ENCODE measurements around the gene SEPTIN10. TPM values are rescaled to one million over a fixed set of nuclear protein-coding genes. Genes with fewer than 3 reads are reported as not detected.

The SEPTIN10 gene
- total RNA-seq, 1 donor from 2014 or later: 107 TPM

GRCh38 chr2:109619032-109619615, 5.4 kb upstream of the SEPTIN10 start:
- DNase-seq (ENCODE audit: extremely low spot score in 2 of 2): no peak
- no peak overlapping the region for H3K27ac ChIP-seq
- no peaks in the 10 kb centered on the region for H3K27me3 ChIP-seq
- H3K36me3 ChIP-seq: no peaks in the 10 kb centered on the region
- H3K9me3 ChIP-seq: no peaks in the 10 kb centered on the region
- intact Hi-C loops (cut with DNase I): no loop called here
- peaks cover 34% of the 10 kb centered on the region for H3K4me1 ChIP-seq
- no peak overlapping the region for H3K4me3 ChIP-seq
- TF ChIP-seq POLR2A (IDR thresholded peaks at IDR 0.05) (no peak), POLR2AphosphoS5 (IDR thresholded peaks at IDR 0.05; ENCODE audit: insufficient read depth in 1 of 2, low read depth in 1 of 2) (no peak)
- TF ChIP-seq, protein P1, sequence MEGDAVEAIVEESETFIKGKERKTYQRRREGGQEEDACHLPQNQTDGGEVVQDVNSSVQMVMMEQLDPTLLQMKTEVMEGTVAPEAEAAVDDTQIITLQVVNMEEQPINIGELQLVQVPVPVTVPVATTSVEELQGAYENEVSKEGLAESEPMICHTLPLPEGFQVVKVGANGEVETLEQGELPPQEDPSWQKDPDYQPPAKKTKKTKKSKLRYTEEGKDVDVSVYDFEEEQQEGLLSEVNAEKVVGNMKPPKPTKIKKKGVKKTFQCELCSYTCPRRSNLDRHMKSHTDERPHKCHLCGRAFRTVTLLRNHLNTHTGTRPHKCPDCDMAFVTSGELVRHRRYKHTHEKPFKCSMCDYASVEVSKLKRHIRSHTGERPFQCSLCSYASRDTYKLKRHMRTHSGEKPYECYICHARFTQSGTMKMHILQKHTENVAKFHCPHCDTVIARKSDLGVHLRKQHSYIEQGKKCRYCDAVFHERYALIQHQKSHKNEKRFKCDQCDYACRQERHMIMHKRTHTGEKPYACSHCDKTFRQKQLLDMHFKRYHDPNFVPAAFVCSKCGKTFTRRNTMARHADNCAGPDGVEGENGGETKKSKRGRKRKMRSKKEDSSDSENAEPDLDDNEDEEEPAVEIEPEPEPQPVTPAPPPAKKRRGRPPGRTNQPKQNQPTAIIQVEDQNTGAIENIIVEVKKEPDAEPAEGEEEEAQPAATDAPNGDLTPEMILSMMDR (IDR thresholded peaks at IDR 0.05): no peak

DNA sequence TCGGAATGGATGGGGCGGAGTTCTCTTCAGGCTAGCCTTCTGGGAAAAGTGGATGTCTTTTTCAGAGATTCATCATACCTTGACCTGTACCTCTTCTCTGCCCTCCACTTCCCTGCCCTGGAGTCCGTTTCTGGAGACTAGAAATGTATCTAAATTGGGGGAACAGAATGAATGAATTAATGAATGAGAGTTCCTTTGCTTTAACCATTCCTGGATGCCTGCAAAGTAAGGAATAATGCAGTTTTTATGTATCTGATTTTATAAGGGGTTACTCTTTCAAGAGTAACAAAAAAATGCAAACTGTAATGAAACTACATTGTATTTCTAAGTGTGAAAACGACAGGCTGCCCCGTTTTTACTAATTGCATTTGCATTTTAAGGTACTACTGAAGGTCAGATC, 2.4 kb upstream of the SEPTIN10 start:
- Histone ChIP-seq H3K4me1 (peaks cover 50% of the 10 kb centered on the region), H3K27me3 (no peaks in the 10 kb centered on the region), H3K36me3 (no peaks in the 10 kb centered on the region), H3K4me3 (peak overlapping the region; percentile 59 to 69), H3K27ac (no peak overlapping the region), H3K9me3 (no peaks in the 10 kb centered on the region)
- TF ChIP-seq POLR2AphosphoS5 (IDR thresholded peaks at IDR 0.05; ENCODE audit: insufficient read depth in 1 of 2, low read depth in 1 of 2) (no peak), POLR2A (IDR thresholded peaks at IDR 0.05) (no peak)
- TF ChIP-seq, protein P1 (IDR thresholded peaks at IDR 0.05): no peak
- DNase-seq (ENCODE audit: extremely low spot score in 2 of 2): no peak
- intact Hi-C loops (cut with DNase I): no loop called here

DNA sequence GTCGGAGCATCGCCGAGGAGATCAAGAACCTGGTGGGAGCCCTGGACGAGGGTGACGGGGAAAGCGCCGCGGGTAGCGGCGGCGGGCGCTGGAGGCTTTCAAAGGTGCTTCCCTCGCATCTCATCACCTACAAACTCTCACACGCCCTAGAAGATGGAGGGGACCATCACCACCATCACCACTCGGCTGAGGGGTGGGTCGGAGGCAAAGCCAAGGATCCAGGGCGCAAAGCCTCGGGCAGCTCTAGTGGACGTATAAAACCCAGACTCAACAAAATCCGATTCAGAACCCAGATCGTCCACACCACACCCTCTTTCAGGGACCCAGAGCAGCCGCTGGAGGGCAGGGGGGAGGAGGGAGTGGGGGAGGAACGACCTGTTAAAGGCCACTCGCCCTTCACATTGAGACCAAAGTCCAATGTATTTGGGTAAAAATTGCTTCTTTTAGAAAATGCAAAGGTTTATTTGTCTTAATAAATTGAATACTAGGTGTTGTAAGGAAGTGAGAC, 1.9 kb upstream of the SEPTIN10 start:
- Histone ChIP-seq H3K27ac (peak overlapping the region; percentile 97), H3K9me3 (no peaks in the 10 kb centered on the region), H3K36me3 (no peaks in the 10 kb centered on the region), H3K4me1 (peaks cover 50% of the 10 kb centered on the region), H3K4me3 (peak overlapping the region; percentile 59 to 69), H3K27me3 (no peaks in the 10 kb centered on the region)
- intact Hi-C loops (cut with DNase I): no loop called here
- DNase-seq (ENCODE audit: extremely low spot score in 2 of 2): no peak
- TF ChIP-seq POLR2A (IDR thresholded peaks at IDR 0.05) (no peak), POLR2AphosphoS5 (IDR thresholded peaks at IDR 0.05; ENCODE audit: insufficient read depth in 1 of 2, low read depth in 1 of 2) (no peak)
- TF ChIP-seq, protein P1 (IDR thresholded peaks at IDR 0.05): no peak

DNA sequence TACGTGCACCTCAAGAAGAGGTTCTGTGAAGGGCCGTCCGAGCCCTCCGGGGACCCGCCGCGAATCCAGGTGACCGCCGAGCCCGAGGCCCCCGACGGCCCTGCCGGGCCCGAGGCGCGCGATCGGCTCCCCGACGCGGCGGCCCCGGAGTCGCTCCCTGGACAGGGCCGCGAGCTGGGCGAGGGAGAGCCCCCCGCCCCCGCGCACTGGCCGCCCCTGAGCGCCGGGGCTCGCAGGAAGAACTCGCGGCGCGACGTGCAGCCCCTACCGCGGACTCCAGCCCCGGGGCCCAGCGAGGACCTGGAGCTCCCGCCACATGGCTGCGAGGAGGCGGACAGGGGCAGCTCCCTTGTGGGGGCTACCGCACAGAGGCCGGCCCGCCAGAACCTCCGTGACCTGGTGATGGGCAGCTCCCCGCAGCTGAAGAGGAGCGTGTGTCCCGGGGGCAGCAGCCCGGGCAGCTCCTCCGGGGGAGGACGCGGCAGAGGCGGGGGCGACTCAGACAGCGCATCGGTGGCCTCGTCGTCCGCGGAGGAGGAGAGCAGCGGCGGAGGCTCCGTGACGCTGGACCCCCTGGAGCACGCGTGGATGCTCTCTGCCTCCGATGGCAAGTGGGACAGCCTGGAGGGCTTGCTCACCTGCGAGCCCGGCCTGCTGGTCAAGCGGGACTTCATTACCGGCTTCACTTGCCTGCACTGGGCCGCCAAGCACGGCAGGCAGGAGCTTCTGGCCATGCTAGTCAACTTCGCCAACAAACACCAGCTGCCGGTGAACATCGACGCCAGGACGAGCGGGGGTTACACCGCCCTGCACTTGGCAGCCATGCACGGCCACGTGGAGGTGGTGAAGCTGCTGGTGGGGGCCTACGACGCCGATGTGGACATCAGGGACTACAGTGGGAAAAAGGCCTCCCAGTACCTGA, 1.2 kb upstream of the SEPTIN10 start:
- H3K9me3 ChIP-seq: no peaks in the 10 kb centered on the region
- TF ChIP-seq, protein P1 (IDR thresholded peaks at IDR 0.05): no peak
- TF ChIP-seq POLR2A (IDR thresholded peaks at IDR 0.05): no peak
- TF ChIP-seq POLR2AphosphoS5 (IDR thresholded peaks at IDR 0.05; ENCODE audit: insufficient read depth in 1 of 2, low read depth in 1 of 2): peak in 1 of 2 donors; percentile 20
- peak overlapping the region; percentile 59 to 69 for H3K4me3 ChIP-seq
- intact Hi-C loops (cut with DNase I): no loop called here
- peaks cover 54% of the 10 kb centered on the region for H3K4me1 ChIP-seq
- no peaks in the 10 kb centered on the region for H3K27me3 ChIP-seq
- no peak for DNase-seq (ENCODE audit: extremely low spot score in 2 of 2)
- no peaks in the 10 kb centered on the region for H3K36me3 ChIP-seq
- H3K27ac ChIP-seq: peak overlapping the region; percentile 97

Measured in vagina (tissue), 2 donors.